Gastroesophageal sphincter (tissue), 4 donors: ENCODE measurements around the gene GANAB. TPM values are rescaled to one million over a fixed set of nuclear protein-coding genes. Genes with fewer than 3 reads are reported as not detected.
"Not testable (repeated sequence)": the region's sequence is repeated elsewhere in the genome, so short reads cannot be mapped to it uniquely, and the experiment has no call there.

Experiments
- ATAC-seq: fragments of 150-250 bp; one replicate; pipeline ENCODE4 v1.9.1; 2016; ENCODE audit warnings: mild to moderate bottlenecking, moderate library complexity
- H3K27ac ChIP-seq, 4 donors: fragments of 200-600 bp; sonication (generic) in 3 of 4; 1 replicate in 3 of 4; 2 replicates in 1 of 4; pipeline ENCODE4 v1.5.1; 2016 to 2019
- H3K27me3 ChIP-seq: fragments of 200-600 bp; sonication (generic); one replicate; pipeline ENCODE4 v1.5.1; 2019
- H3K36me3 ChIP-seq, 2 donors: fragments of 200-600 bp; sonication (generic); one replicate each; pipeline ENCODE4 v1.5.1; 2019; ENCODE audit warnings: control low read depth in 1 of 2
- H3K4me1 ChIP-seq, 3 donors: fragments of 200-600 bp; sonication (generic); 1 replicate in 2 of 3; 2 replicates in 1 of 3; pipeline ENCODE4 v1.5.1; 2016 to 2019; ENCODE audit warnings: control low read depth in 2 of 3
- H3K4me3 ChIP-seq, 2 donors: fragments of 200-600 bp; sonication (generic); one replicate each; pipeline ENCODE4 v1.5.1; 2019; ENCODE audit warnings: mild to moderate bottlenecking in 1 of 2, moderate library complexity in 1 of 2
- H3K9me3 ChIP-seq, 3 donors: fragments of 200-600 bp; sonication (generic); one replicate each; pipeline ENCODE4 v1.5.1; 2017 to 2019; ENCODE audit warnings: control low read depth in 2 of 3
- CTCF ChIP-seq, 4 experiments: fragments of 200-600 bp in 2 of 4; fragments of 450-650 bp in 2 of 4; sonication (generic) in 1 of 4; IDR thresholded peaks; one replicate each; pipeline ENCODE4 v1.5.1; 2017 to 2019; ENCODE audit warnings: antibody characterized with exemption in 4 of 4, mild to moderate bottlenecking in 2 of 4, moderate library complexity in 2 of 4
- EP300 ChIP-seq: sonication (generic); formaldehyde crosslinking; IDR thresholded peaks from one replicate; pipeline ENCODE4 v1.6.1; 2017; ENCODE audit warnings: antibody characterized with exemption, mild to moderate bottlenecking
- POLR2A ChIP-seq, 2 donors: fragments of 450-650 bp; IDR thresholded peaks; one replicate each; pipeline ENCODE4 v1.6.1; 2017; ENCODE audit warnings: antibody characterized with exemption in 2 of 2, mild to moderate bottlenecking in 2 of 2, moderate library complexity in 1 of 2
- POLR2AphosphoS5 ChIP-seq: sonication (generic); formaldehyde crosslinking; IDR thresholded peaks from one replicate; pipeline ENCODE4 v1.6.1; 2017; ENCODE audit warnings: antibody characterized with exemption
- WGBS, 2 donors: methylation state at CpG; one replicate each; pipeline ENCODE4 v1.1.5; 2018; ENCODE audit warnings: low coverage in 1 of 2; 5-methylcytosine and 5-hydroxymethylcytosine counted together
- total RNA-seq, 4 donors: library from RNA; depleted of rRNA; stranded (reverse); fragments of >200 nt; gene quantifications; one replicate each; pipeline ENCODE4 v1.1.0, GENCODE V29; 2016

The GANAB gene
- total RNA-seq, 4 donors from 2014 or later: 87.8 to 151 (median 134) TPM

GRCh38 chr11:62664405-62665074 lies 18.1 kb upstream of the GANAB start:
- peak; percentile 47 for ATAC-seq
- 6 to 17% methylated on average over 3 to 8 of the region's 36 CpGs for WGBS, 2 donors
- H3K4me3 ChIP-seq: peak overlapping the region; percentile 71 to 87
- H3K27ac ChIP-seq: peak overlapping the region; percentile 77 to 96 (median 94)
- H3K9me3 ChIP-seq: no peaks in the 10 kb centered on the region
- TF ChIP-seq CTCF (IDR thresholded peaks at IDR 0.05) (no peak), POLR2A (IDR thresholded peaks at IDR 0.05) (no peak), POLR2AphosphoS5 (no peak), EP300 (no peak)
- H3K36me3 ChIP-seq: peaks cover 0 to 29% of the 10 kb centered on the region in 2 donors
- peaks cover 5 to 49% (median 19%) of the 10 kb centered on the region in 3 donors for H3K4me1 ChIP-seq
- H3K27me3 ChIP-seq: no peaks in the 10 kb centered on the region

- Histone ChIP-seq H3K4me3 (no peak overlapping the region), H3K4me1 (peaks cover 0 to 9% (median 7%) of the 10 kb centered on the region in 3 donors), H3K36me3 (peaks cover 0 to 6% of the 10 kb centered on the region in 2 donors), H3K27me3 (no peaks in the 10 kb centered on the region), H3K9me3 (no peaks in the 10 kb centered on the region), H3K27ac (no peak overlapping the region)
- no peak for TF ChIP-seq POLR2AphosphoS5
- TF ChIP-seq POLR2A (IDR thresholded peaks at IDR 0.05): no peak
- no peak for TF ChIP-seq CTCF (IDR thresholded peaks at IDR 0.05)
- no peak for TF ChIP-seq EP300
- whole genome bisulfite sequencing, 2 donors: 48 to 60% methylated on average over 2 to 3 of the region's 5 CpGs
- ATAC-seq: no peak
These were observed 10.5 kb upstream of the GANAB start for GRCh38 chr11:62656796-62657429.

GRCh38 chr11:62654297-62654696 lies 7.9 kb upstream of the GANAB start:
- no peaks in the 10 kb centered on the region for H3K27me3 ChIP-seq
- H3K4me1 ChIP-seq: peaks cover 0 to 22% (median 13%) of the 10 kb centered on the region in 3 donors
- H3K36me3 ChIP-seq: peaks cover 0 to 7% of the 10 kb centered on the region in 2 donors
- H3K9me3 ChIP-seq: no peaks in the 10 kb centered on the region
- no peak for TF ChIP-seq POLR2A (IDR thresholded peaks at IDR 0.05)
- no peak for TF ChIP-seq CTCF (IDR thresholded peaks at IDR 0.05)
- TF ChIP-seq POLR2AphosphoS5: no peak
- TF ChIP-seq EP300: no peak
- 84 to 91% methylated on average over 7 to 10 of the region's 11 CpGs for WGBS, 2 donors
- no peak overlapping the region for H3K27ac ChIP-seq
- no peak overlapping the region for H3K4me3 ChIP-seq
- ATAC-seq: no peak

- no peak for TF ChIP-seq EP300
- TF ChIP-seq POLR2AphosphoS5: no peak
- Histone ChIP-seq H3K4me1 (peaks cover 0 to 29% (median 13%) of the 10 kb centered on the region in 3 donors), H3K36me3 (peaks cover 0 to 26% of the 10 kb centered on the region in 2 donors), H3K27ac (peak overlapping the region; percentile 64 to 93 (median 90)), H3K27me3 (no peaks in the 10 kb centered on the region), H3K4me3 (peak overlapping the region; percentile 48 to 78), H3K9me3 (no peaks in the 10 kb centered on the region)
- no peak for ATAC-seq
- WGBS, 2 donors: 10 to 63% methylated on average over 2 to 9 of the region's 16 CpGs
These were observed 6.0 kb upstream of the GANAB start for GRCh38 chr11:62652161-62653006.

- H3K27me3 ChIP-seq, ATAC-seq, H3K4me3 ChIP-seq, H3K9me3 ChIP-seq, H3K27ac ChIP-seq: not testable (repeated sequence)
- Histone ChIP-seq H3K36me3 (peaks cover 0 to 27% of the 10 kb centered on the region in 2 donors), H3K4me1 (peaks cover 2 to 44% (median 23%) of the 10 kb centered on the region in 3 donors)
- 92 to 94% methylated on average over 2 to 12 of the region's 12 CpGs for WGBS, 2 donors
These were observed 3.9 kb upstream of the GANAB start for GRCh38 chr11:62650283-62650682.
